Panc1 (cell line): ENCODE measurements around the gene LRIT3. TPM values are rescaled to one million over a fixed set of nuclear protein-coding genes. Genes with fewer than 3 reads are reported as not detected.

ENCODE experiments used
- ATAC-seq: fragments of 200-7000 bp; cut with Tn5 transposase; 2 replicates; pipeline ENCODE4 v1.9.1; 2020; ENCODE audit warnings: mild to moderate bottlenecking, moderate library complexity
- Bru-seq: library from RNA; stranded (reverse); fragments of 400-500 nt; gene quantifications from one replicate; lab custom pipeline; 2021; lab: Mats Ljungman, UMichigan
- BruChase-seq, 2 experiments: library from RNA; stranded (reverse); fragments of 400-500 nt; gene quantifications; one replicate each; lab custom pipeline; 2021; lab: Mats Ljungman, UMichigan
- BruUV-seq: library from RNA; stranded (reverse); fragments of 400-500 nt; replicated peaks from 2 replicates; lab custom pipeline; 2021; lab: Mats Ljungman, UMichigan
- CTCF ChIA-PET: fragments of 300-600 bp; sonication (Branson Sonifier 250); formaldehyde crosslinking; loops from one replicate; lab custom pipeline; 2022; ENCODE audit warnings: antibody characterized with exemption; lab: Charles Lee
- POLR2A ChIA-PET: fragments of 300-600 bp; sonication (Branson Sonifier 250); formaldehyde crosslinking; loops from one replicate; lab custom pipeline; 2022; ENCODE audit warnings: antibody characterized with exemption; lab: Charles Lee
- DNase-seq: peaks from one replicate; pipeline ENCODE4 v3.0.0-alpha.2; 2010; ENCODE audit warnings: low read depth, low spot score
- H3K27ac ChIP-seq: 2 replicates; pipeline ENCODE4 v1.5.1; 2011; ENCODE audit warnings: mild to moderate bottlenecking, low read length, inconsistent platforms
- H3K27me3 ChIP-seq: fragments of 200-500 bp; sonication (Bioruptor generic); 2 replicates; pipeline ENCODE4 v1.6.0; 2014; ENCODE audit warnings: low read length, inconsistent platforms; ENCODE audit not compliant: control insufficient read depth, insufficient read depth
- H3K36me3 ChIP-seq: fragments of 200-500 bp; sonication (Bioruptor generic); 2 replicates; pipeline ENCODE4 v1.5.1; 2014; ENCODE audit warnings: inconsistent platforms, mild to moderate bottlenecking, low read length, moderate library complexity; ENCODE audit not compliant: control insufficient read depth, insufficient read depth
- H3K4me1 ChIP-seq: 2 replicates; pipeline ENCODE4 v1.5.1; 2011; ENCODE audit warnings: inconsistent platforms, mild to moderate bottlenecking, low read length, moderate library complexity; ENCODE audit not compliant: control insufficient read depth, insufficient read depth
- H3K4me3 ChIP-seq, 2 experiments: 2 replicates each; pipeline ENCODE4 v1.5.1; 2011 to 2012; ENCODE audit warnings: low read depth in 2 of 2, low read length in 2 of 2, mild to moderate bottlenecking in 2 of 2, inconsistent platforms in 1 of 2, moderate library complexity in 1 of 2
- H3K9me3 ChIP-seq: fragments of 200-500 bp; sonication (Bioruptor generic); 2 replicates; pipeline ENCODE4 v1.5.1; 2014; ENCODE audit warnings: low read depth, mild to moderate bottlenecking, inconsistent platforms, low read length, moderate library complexity; ENCODE audit not compliant: control insufficient read depth, insufficient read depth
- POLR2AphosphoS5 ChIP-seq: IDR thresholded peaks from 2 replicates; pipeline ENCODE4 v1.6.1; 2012; ENCODE audit warnings: mild to moderate bottlenecking, low read depth, low read length, moderate library complexity
- SIN3A ChIP-seq: IDR thresholded peaks from 2 replicates; pipeline ENCODE4 v1.6.1; 2012; ENCODE audit warnings: low read depth, mild to moderate bottlenecking, low read length, moderate library complexity, borderline replicate concordance; ENCODE audit not compliant: insufficient read depth
- TCF7L2 ChIP-seq: IDR thresholded peaks from 2 replicates; pipeline ENCODE4 v1.6.1; 2011; ENCODE audit warnings: mild to moderate bottlenecking, low read depth, low read length, inconsistent platforms
- in situ Hi-C: cut with HindIII; loops from 2 replicates; pipeline ENCODE4 v1.10.0; 2016; ENCODE audit warnings: low sequenced_read_pairs, low pct_unique_long_range_greater_than_20kb
- intact Hi-C: fragments of 100-400 bp; cut with micrococcal nuclease; formaldehyde crosslinking; loops from one replicate; pipeline ENCODE4 v1.10.0; 2022; ENCODE audit not compliant: unreplicated experiment
- long read RNA-seq: library from polyadenylated mRNA; unstranded; transcript quantifications from one replicate; pipeline ENCODE4 v2.0.0, GENCODE V29; 2021; ENCODE audit not compliant: unreplicated experiment
- polyA plus RNA-seq: library from polyadenylated mRNA; unstranded; fragments of >200 nt; gene quantifications from one replicate; pipeline ENCODE4 v1.2.1, GENCODE V29; 2012; ENCODE audit warnings: missing spikeins; ENCODE audit not compliant: insufficient read length
- total RNA-seq: library from RNA; stranded (reverse); gene quantifications from one replicate; pipeline ENCODE4 v1.2.1, GENCODE V29; 2021; ENCODE audit not compliant: unreplicated experiment
- TF ChIP-seq, protein P1 (sequence below): fragments of 450-650 bp; IDR thresholded peaks from 2 replicates; pipeline ENCODE4 v1.5.1; 2017; ENCODE audit warnings: mild to moderate bottlenecking
- TF ChIP-seq, protein P2 (sequence below), 2 experiments: IDR thresholded peaks; 2 replicates each; pipeline ENCODE4 v1.6.1; 2011 to 2012; ENCODE audit warnings: low read depth in 2 of 2, control low read depth in 1 of 2, low read length in 1 of 2, mild to moderate bottlenecking in 1 of 2, moderate library complexity in 1 of 2; ENCODE audit not compliant: insufficient read depth in 1 of 2

Gene LRIT3, protein sequence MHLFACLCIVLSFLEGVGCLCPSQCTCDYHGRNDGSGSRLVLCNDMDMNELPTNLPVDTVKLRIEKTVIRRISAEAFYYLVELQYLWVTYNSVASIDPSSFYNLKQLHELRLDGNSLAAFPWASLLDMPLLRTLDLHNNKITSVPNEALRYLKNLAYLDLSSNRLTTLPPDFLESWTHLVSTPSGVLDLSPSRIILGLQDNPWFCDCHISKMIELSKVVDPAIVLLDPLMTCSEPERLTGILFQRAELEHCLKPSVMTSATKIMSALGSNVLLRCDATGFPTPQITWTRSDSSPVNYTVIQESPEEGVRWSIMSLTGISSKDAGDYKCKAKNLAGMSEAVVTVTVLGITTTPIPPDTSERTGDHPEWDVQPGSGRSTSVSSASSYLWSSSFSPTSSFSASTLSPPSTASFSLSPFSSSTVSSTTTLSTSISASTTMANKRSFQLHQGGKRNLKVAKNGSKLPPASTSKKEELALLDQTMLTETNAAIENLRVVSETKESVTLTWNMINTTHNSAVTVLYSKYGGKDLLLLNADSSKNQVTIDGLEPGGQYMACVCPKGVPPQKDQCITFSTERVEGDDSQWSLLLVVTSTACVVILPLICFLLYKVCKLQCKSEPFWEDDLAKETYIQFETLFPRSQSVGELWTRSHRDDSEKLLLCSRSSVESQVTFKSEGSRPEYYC
- total RNA-seq, result 0.05 TPM
- polyA plus RNA-seq, result not detected
- percentile 23 among the genes with signal in this experiment for Bru-seq, nascent RNA
- percentile 31 among the genes with signal in this experiment for BruChase-seq, experiment 1, labeled RNA remaining after a 2-hour chase
- BruChase-seq, experiment 2, labeled RNA remaining after a 6-hour chase, result percentile 26 among the genes with signal in this experiment
- long read RNA-seq, result 0 reads

DNA sequence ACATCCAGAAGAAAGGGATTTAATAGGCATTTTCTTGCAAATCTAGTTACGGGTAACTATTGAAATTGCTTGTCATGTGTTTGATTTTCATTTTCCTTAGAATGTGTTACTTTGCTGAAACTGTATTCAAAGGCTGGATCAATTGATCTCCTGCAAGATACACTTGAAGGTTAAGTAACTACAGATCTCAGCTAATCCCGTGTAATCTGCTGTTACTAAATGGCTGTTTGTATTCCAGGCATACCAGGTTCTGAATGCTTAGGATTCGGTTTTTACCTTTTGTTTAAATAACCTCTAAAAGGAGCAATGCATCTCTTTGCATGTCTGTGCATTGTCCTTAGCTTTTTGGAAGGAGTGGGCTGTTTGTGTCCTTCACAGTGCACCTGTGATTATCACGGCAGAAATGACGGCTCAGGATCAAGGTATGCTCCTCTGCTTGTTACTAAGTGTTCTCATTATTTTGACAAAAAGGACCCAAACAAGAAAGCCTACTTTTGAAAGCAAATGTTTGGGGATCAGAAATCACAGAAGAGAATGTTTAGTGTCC, at the start of gene LRIT3:
TSS of gene LRIT3 (plus strand) at position 212 of the 547 bp plus-strand sequence. CDS start at position 307, 95 bp downstream.
- no peaks in the 10 kb centered on the region for H3K36me3 ChIP-seq
- ChIA-PET CTCF (no interaction called here), POLR2A (interaction anchor here (0.6 kb wide), 1 partner anchor 152 kb away, joined by 11 read pairs; no protein-coding TSS in a partner anchor)
- ATAC-seq (no peak), DNase-seq (no peak)
- H3K27me3 ChIP-seq, result peaks cover 2% of the 10 kb centered on the region; the same call in 1 of the 2 replicates
- intact Hi-C loops, result no loop called here
- H3K4me1 ChIP-seq, result no peaks in the 10 kb centered on the region
- no TSS peak for BruUV-seq
- TF ChIP-seq, protein P1, sequence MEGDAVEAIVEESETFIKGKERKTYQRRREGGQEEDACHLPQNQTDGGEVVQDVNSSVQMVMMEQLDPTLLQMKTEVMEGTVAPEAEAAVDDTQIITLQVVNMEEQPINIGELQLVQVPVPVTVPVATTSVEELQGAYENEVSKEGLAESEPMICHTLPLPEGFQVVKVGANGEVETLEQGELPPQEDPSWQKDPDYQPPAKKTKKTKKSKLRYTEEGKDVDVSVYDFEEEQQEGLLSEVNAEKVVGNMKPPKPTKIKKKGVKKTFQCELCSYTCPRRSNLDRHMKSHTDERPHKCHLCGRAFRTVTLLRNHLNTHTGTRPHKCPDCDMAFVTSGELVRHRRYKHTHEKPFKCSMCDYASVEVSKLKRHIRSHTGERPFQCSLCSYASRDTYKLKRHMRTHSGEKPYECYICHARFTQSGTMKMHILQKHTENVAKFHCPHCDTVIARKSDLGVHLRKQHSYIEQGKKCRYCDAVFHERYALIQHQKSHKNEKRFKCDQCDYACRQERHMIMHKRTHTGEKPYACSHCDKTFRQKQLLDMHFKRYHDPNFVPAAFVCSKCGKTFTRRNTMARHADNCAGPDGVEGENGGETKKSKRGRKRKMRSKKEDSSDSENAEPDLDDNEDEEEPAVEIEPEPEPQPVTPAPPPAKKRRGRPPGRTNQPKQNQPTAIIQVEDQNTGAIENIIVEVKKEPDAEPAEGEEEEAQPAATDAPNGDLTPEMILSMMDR, result no peak
- TF ChIP-seq, protein P2, sequence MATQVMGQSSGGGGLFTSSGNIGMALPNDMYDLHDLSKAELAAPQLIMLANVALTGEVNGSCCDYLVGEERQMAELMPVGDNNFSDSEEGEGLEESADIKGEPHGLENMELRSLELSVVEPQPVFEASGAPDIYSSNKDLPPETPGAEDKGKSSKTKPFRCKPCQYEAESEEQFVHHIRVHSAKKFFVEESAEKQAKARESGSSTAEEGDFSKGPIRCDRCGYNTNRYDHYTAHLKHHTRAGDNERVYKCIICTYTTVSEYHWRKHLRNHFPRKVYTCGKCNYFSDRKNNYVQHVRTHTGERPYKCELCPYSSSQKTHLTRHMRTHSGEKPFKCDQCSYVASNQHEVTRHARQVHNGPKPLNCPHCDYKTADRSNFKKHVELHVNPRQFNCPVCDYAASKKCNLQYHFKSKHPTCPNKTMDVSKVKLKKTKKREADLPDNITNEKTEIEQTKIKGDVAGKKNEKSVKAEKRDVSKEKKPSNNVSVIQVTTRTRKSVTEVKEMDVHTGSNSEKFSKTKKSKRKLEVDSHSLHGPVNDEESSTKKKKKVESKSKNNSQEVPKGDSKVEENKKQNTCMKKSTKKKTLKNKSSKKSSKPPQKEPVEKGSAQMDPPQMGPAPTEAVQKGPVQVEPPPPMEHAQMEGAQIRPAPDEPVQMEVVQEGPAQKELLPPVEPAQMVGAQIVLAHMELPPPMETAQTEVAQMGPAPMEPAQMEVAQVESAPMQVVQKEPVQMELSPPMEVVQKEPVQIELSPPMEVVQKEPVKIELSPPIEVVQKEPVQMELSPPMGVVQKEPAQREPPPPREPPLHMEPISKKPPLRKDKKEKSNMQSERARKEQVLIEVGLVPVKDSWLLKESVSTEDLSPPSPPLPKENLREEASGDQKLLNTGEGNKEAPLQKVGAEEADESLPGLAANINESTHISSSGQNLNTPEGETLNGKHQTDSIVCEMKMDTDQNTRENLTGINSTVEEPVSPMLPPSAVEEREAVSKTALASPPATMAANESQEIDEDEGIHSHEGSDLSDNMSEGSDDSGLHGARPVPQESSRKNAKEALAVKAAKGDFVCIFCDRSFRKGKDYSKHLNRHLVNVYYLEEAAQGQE (IDR thresholded peaks at IDR 0.05; ENCODE audit: insufficient read depth in 1 of 2, low read depth in 2 of 2, low read length in 1 of 2), result no peak
- H3K9me3 ChIP-seq, result no peaks in the 10 kb centered on the region
- in situ Hi-C loops, result no loop called here
- no peak within 1 kb of the TSS for H3K4me3 ChIP-seq
- no peak within 1 kb of the TSS for H3K27ac ChIP-seq

DNA sequence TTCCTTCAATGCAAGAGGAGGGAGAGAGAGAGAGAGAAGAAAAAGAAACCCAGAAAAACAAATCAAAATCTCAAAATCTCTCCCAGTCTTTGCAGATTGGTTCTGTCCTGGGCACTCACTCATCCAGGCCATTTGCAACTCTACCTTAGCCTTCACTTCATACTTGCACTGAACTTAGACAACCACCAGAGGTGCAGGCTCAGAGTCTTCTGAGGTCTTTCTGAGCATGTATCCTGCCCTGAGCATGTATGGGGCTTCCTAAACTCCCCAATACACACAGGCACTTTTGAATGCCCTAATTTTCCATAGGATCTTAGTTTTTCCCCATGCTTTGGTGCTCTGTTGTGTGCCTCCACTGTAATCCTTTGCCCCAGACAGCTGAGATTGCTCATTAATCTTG, 49.0 kb upstream of the LRIT3 start:
- POLR2A ChIA-PET, result no interaction called here
- no peak for ATAC-seq
- H3K36me3 ChIP-seq, result no peaks in the 10 kb centered on the region
- no peaks in the 10 kb centered on the region for H3K4me1 ChIP-seq
- CTCF ChIA-PET, result no interaction called here
- BruUV-seq, result no TSS peak
- H3K27me3 ChIP-seq, result no peaks in the 10 kb centered on the region; the same call in 1 of the 2 replicates
- in situ Hi-C loops (no loop called here), intact Hi-C loops (no loop called here)
- H3K4me3 ChIP-seq, result no peak overlapping the region
- no peaks in the 10 kb centered on the region for H3K9me3 ChIP-seq
- no peak for TF ChIP-seq SIN3A
- TF ChIP-seq POLR2AphosphoS5, result no peak
- TF ChIP-seq, protein P1, result no peak
- TF ChIP-seq TCF7L2, result no peak
- TF ChIP-seq, protein P2 (IDR thresholded peaks at IDR 0.05; ENCODE audit: insufficient read depth in 1 of 2, low read depth in 2 of 2, low read length in 1 of 2), result no peak
- no peak for DNase-seq
- no peak overlapping the region for H3K27ac ChIP-seq
